ENCODE data around the gene DNAJB2. TPM values are rescaled to one million over a fixed set of nuclear protein-coding genes. Genes with fewer than 3 reads are reported as not detected.
A peak's percentile ranks its signal among the peaks of the same experiment; 100 is the strongest.

The DNAJB2 gene
- total and polyA plus RNA-seq, 2 experiments from 2014 or later, result 19.4 to 47.4 TPM

- H3K79me2 ChIP-seq, result peaks cover under 1% of the 10 kb centered on the region
Measured at GRCh38 chr2:219252570-219252899, 26.6 kb upstream of the DNAJB2 start.

GRCh38 chr2:219252900-219253752 is 26.0 kb upstream of the DNAJB2 start, which contains the start of gene TUBA4B:
Gene TUBA4B (plus strand): TSS chr2:219253243. CDS start chr2:219253408, 165 bp downstream.
- H3K4me1 ChIP-seq (ENCODE audit: insufficient read depth), result peaks cover 49% of the 10 kb centered on the region
- WGBS (ENCODE audit: low lambda C conversion rate, missing lambda C conversion rate), result 3% methylated on average over 44 of the region's 49 CpGs
- peak; percentile 29 for DNase-seq (ENCODE audit: low spot score)
- H3K9me2 ChIP-seq (replicated peaks; ENCODE audit: insufficient read depth), result no peaks in the 10 kb centered on the region
- H4K20me1 ChIP-seq (ENCODE audit: insufficient read depth, poor library complexity, severe bottlenecking), result no peaks in the 10 kb centered on the region
- H3K4me3 ChIP-seq, result peak within 1 kb of the TSS; percentile 37
- peak within 1 kb of the TSS; percentile 57 for H2AFZ ChIP-seq
- TF ChIP-seq EZH2phosphoT487 (IDR thresholded peaks at IDR 0.05; ENCODE audit: low read depth, severe bottlenecking, unreplicated experiment) (no peak), EZH2 (IDR thresholded peaks at IDR 0.05; ENCODE audit: borderline replicate concordance) (peak; percentile 93)
- no peaks in the 10 kb centered on the region for H3K79me2 ChIP-seq
- H3K4me2 ChIP-seq, result peak within 1 kb of the TSS; percentile 98
- peaks cover 45% of the 10 kb centered on the region for H3K27me3 ChIP-seq
- no peak within 1 kb of the TSS for H3K27ac ChIP-seq
- H3K9me3 ChIP-seq (ENCODE audit: low read depth), result no peaks in the 10 kb centered on the region
- no peaks in the 10 kb centered on the region for H3K36me3 ChIP-seq (replicated peaks; ENCODE audit: insufficient read depth, low read depth)

More at GRCh38 chr2:219252570-219252899, 26.6 kb upstream of the DNAJB2 start:
- TF ChIP-seq EZH2phosphoT487 (IDR thresholded peaks at IDR 0.05; ENCODE audit: low read depth, severe bottlenecking, unreplicated experiment) (no peak), EZH2 (IDR thresholded peaks at IDR 0.05; ENCODE audit: borderline replicate concordance) (no peak)
- TF ChIP-seq, protein P1, sequence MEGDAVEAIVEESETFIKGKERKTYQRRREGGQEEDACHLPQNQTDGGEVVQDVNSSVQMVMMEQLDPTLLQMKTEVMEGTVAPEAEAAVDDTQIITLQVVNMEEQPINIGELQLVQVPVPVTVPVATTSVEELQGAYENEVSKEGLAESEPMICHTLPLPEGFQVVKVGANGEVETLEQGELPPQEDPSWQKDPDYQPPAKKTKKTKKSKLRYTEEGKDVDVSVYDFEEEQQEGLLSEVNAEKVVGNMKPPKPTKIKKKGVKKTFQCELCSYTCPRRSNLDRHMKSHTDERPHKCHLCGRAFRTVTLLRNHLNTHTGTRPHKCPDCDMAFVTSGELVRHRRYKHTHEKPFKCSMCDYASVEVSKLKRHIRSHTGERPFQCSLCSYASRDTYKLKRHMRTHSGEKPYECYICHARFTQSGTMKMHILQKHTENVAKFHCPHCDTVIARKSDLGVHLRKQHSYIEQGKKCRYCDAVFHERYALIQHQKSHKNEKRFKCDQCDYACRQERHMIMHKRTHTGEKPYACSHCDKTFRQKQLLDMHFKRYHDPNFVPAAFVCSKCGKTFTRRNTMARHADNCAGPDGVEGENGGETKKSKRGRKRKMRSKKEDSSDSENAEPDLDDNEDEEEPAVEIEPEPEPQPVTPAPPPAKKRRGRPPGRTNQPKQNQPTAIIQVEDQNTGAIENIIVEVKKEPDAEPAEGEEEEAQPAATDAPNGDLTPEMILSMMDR (IDR thresholded peaks at IDR 0.05; ENCODE audit: poor library complexity), result no peak
- Histone ChIP-seq H4K20me1 (ENCODE audit: insufficient read depth, poor library complexity, severe bottlenecking) (no peaks in the 10 kb centered on the region), H3K9me3 (ENCODE audit: low read depth) (no peaks in the 10 kb centered on the region), H3K9me2 (replicated peaks; ENCODE audit: insufficient read depth) (no peaks in the 10 kb centered on the region), H3K4me1 (ENCODE audit: insufficient read depth) (peaks cover 49% of the 10 kb centered on the region), H3K27me3 (peaks cover 45% of the 10 kb centered on the region), H2AFZ (peak overlapping the region; percentile 13), H3K4me2 (peak overlapping the region; percentile 98), H3K4me3 (no peak overlapping the region), H3K36me3 (replicated peaks; ENCODE audit: insufficient read depth, low read depth) (no peaks in the 10 kb centered on the region), H3K27ac (no peak overlapping the region)
- DNase-seq (ENCODE audit: low spot score), result no peak
- 8% methylated on average over 8 of the region's 9 CpGs for WGBS (ENCODE audit: low lambda C conversion rate, missing lambda C conversion rate)

GRCh38 chr2:219253753-219254589 is 25.2 kb upstream of the DNAJB2 start, which contains the start of gene TUBA4A:
Gene TUBA4A (minus strand): TSS chr2:219253918. CDS start chr2:219253858, 60 bp downstream.
- no peaks in the 10 kb centered on the region for H3K79me2 ChIP-seq
- no peaks in the 10 kb centered on the region for H3K9me3 ChIP-seq (ENCODE audit: low read depth)
- H3K27me3 ChIP-seq, result peaks cover 45% of the 10 kb centered on the region
- no peaks in the 10 kb centered on the region for H3K36me3 ChIP-seq (replicated peaks; ENCODE audit: insufficient read depth, low read depth)
- DNase-seq (ENCODE audit: low spot score), result peak; percentile 89
- peak within 1 kb of the TSS; percentile 57 for H2AFZ ChIP-seq
- 2% methylated on average over 65 of the region's 76 CpGs for WGBS (ENCODE audit: low lambda C conversion rate, missing lambda C conversion rate)
- no peaks in the 10 kb centered on the region for H3K9me2 ChIP-seq (replicated peaks; ENCODE audit: insufficient read depth)
- no peaks in the 10 kb centered on the region for H4K20me1 ChIP-seq (ENCODE audit: insufficient read depth, poor library complexity, severe bottlenecking)
- H3K27ac ChIP-seq, result no peak within 1 kb of the TSS
- TF ChIP-seq, protein P1 (IDR thresholded peaks at IDR 0.05; ENCODE audit: poor library complexity), result no peak
- peak; percentile 67 for TF ChIP-seq EZH2phosphoT487 (IDR thresholded peaks at IDR 0.05; ENCODE audit: low read depth, severe bottlenecking, unreplicated experiment)
- TF ChIP-seq EZH2 (IDR thresholded peaks at IDR 0.05; ENCODE audit: borderline replicate concordance), result peak; percentile 75
- H3K4me2 ChIP-seq, result peak within 1 kb of the TSS; percentile 98
- H3K4me3 ChIP-seq, result peak within 1 kb of the TSS; percentile 37
- peaks cover 40% of the 10 kb centered on the region for H3K4me1 ChIP-seq (ENCODE audit: insufficient read depth)

Measured in hepatocyte (in vitro differentiated cells).